ENCODE measurements around the gene NR5A1. TPM values are rescaled to one million over a fixed set of nuclear protein-coding genes. Genes with fewer than 3 reads are reported as not detected.

Gene NR5A1
- total RNA-seq, 1 donor from 2014 or later = 0.12 TPM

- TF ChIP-seq CTCF (conservative IDR thresholded peaks at IDR 0.05) = no peak
- H3K4me3 Mint-ChIP-seq = no peak overlapping the region
- DNase-seq (ENCODE audit: extremely low spot score, unreplicated experiment) = no peak
Observed at GRCh38 chr9:124438091-124438490, 69.1 kb downstream of the NR5A1 start.

GRCh38 chr9:124437086-124437485, 70.1 kb downstream of the NR5A1 start:
- Mint-ChIP-seq H3K9me3 (no peaks in the 10 kb centered on the region), H3K36me3 (no peaks in the 10 kb centered on the region), H3K27me3 (peaks cover 7% of the 10 kb centered on the region), H3K4me3 (no peak overlapping the region), H3K4me1 (ENCODE audit: unreplicated experiment) (no peaks in the 10 kb centered on the region), H3K27ac (no peak overlapping the region)
- DNase-seq (ENCODE audit: extremely low spot score, unreplicated experiment) = no peak
- TF ChIP-seq CTCF (conservative IDR thresholded peaks at IDR 0.05) = no peak

More at GRCh38 chr9:124438091-124438490, 69.1 kb downstream of the NR5A1 start:
- H3K27ac Mint-ChIP-seq = no peak overlapping the region
- no peaks in the 10 kb centered on the region for H3K36me3 Mint-ChIP-seq
- H3K4me1 Mint-ChIP-seq (ENCODE audit: unreplicated experiment) = no peaks in the 10 kb centered on the region
- H3K9me3 Mint-ChIP-seq = no peaks in the 10 kb centered on the region
- H3K27me3 Mint-ChIP-seq = peaks cover 8% of the 10 kb centered on the region

GRCh38 chr9:124436320-124436719, 70.9 kb downstream of the NR5A1 start:
- H3K4me1 Mint-ChIP-seq (ENCODE audit: unreplicated experiment) = no peaks in the 10 kb centered on the region
- no peak for DNase-seq (ENCODE audit: extremely low spot score, unreplicated experiment)
- peaks cover 7% of the 10 kb centered on the region for H3K27me3 Mint-ChIP-seq
- H3K4me3 Mint-ChIP-seq = no peak overlapping the region
- no peaks in the 10 kb centered on the region for H3K9me3 Mint-ChIP-seq
- H3K27ac Mint-ChIP-seq = no peak overlapping the region
- no peak for TF ChIP-seq CTCF (conservative IDR thresholded peaks at IDR 0.05)
- no peaks in the 10 kb centered on the region for H3K36me3 Mint-ChIP-seq

Other genes with a start within 250 kb of the NR5A1 start
- gene NEK6, start 249.4 kb downstream of the NR5A1 start, total RNA-seq (ENCODE audit: low replicate concordance) = 4.6 and 19.3 TPM in 2 replicates
- gene PSMB7, start 92.0 kb downstream of the NR5A1 start, total RNA-seq (ENCODE audit: low replicate concordance) = 148 and 168 TPM in 2 replicates
- 0.21 and 0.31 TPM in 2 replicates for gene ADGRD2, start 56.9 kb downstream of the NR5A1 start, total RNA-seq (ENCODE audit: low replicate concordance)